Type B pancreatic cell (in vitro differentiated cells): ENCODE results near the gene TP53I11. TPM values are rescaled to one million over a fixed set of nuclear protein-coding genes. Genes with fewer than 3 reads are reported as not detected.
A peak's percentile ranks its signal among the peaks of the same experiment; 100 is the strongest.

Experiments
- DNase-seq: peaks from one replicate; pipeline ENCODE4 v3.0.0; 2021; ENCODE audit warnings: mixed read lengths; ENCODE audit not compliant: unreplicated experiment; ENCODE audit errors: extremely low spot score
- H3K27ac Mint-ChIP-seq: 2 replicates; pipeline ENCODE4 v1.8.0; 2021; ENCODE audit warnings: mild to moderate bottlenecking, mixed read lengths
- H3K27me3 Mint-ChIP-seq: 2 replicates; pipeline ENCODE4 v1.8.0; 2021; ENCODE audit warnings: mixed read lengths
- H3K36me3 Mint-ChIP-seq: 2 replicates; pipeline ENCODE4 v1.8.0; 2021; ENCODE audit warnings: mixed read lengths
- H3K4me1 Mint-ChIP-seq: one replicate; pipeline ENCODE4 v1.8.0; 2021; ENCODE audit warnings: mixed read lengths; ENCODE audit not compliant: unreplicated experiment
- H3K4me3 Mint-ChIP-seq: 2 replicates; pipeline ENCODE4 v1.8.0; 2021; ENCODE audit warnings: mild to moderate bottlenecking, mixed read lengths
- H3K9me3 Mint-ChIP-seq: 2 replicates; pipeline ENCODE4 v1.8.0; 2021; ENCODE audit warnings: mixed read lengths
- CTCF ChIP-seq: fragments of 200-600 bp; sonication (generic); conservative IDR thresholded peaks from 2 replicates; pipeline ENCODE4 v1.5.0; 2021; ENCODE audit warnings: antibody characterized with exemption, mild to moderate bottlenecking
- total RNA-seq: library from RNA; stranded (reverse); gene quantifications from 2 replicates; pipeline ENCODE4 v1.2.1, GENCODE V29; 2021; ENCODE audit warnings: low replicate concordance

Gene TP53I11
- total RNA-seq, 1 donor from 2014 or later, result 72.4 TPM

GRCh38 chr11:44977493-44977984, 26.9 kb upstream of the TP53I11 start:
- H3K27ac Mint-ChIP-seq, result no peak overlapping the region
- DNase-seq, result no peak
- H3K4me3 Mint-ChIP-seq, result no peak overlapping the region
- no peaks in the 10 kb centered on the region for H3K9me3 Mint-ChIP-seq
- H3K27me3 Mint-ChIP-seq, result peaks cover under 1% of the 10 kb centered on the region
- no peaks in the 10 kb centered on the region for H3K36me3 Mint-ChIP-seq
- TF ChIP-seq CTCF, result peak; percentile 60
- peaks cover 34% of the 10 kb centered on the region for H3K4me1 Mint-ChIP-seq

- no peak overlapping the region for H3K27ac Mint-ChIP-seq
- H3K36me3 Mint-ChIP-seq, result no peaks in the 10 kb centered on the region
- H3K9me3 Mint-ChIP-seq, result no peaks in the 10 kb centered on the region
- DNase-seq, result no peak
- H3K4me1 Mint-ChIP-seq, result peaks cover 32% of the 10 kb centered on the region
- TF ChIP-seq CTCF, result no peak
- H3K27me3 Mint-ChIP-seq, result peaks cover 3% of the 10 kb centered on the region
- H3K4me3 Mint-ChIP-seq, result no peak overlapping the region
These were observed 25.9 kb upstream of the TP53I11 start for GRCh38 chr11:44976576-44976975.

GRCh38 chr11:44974402-44975000, 23.8 kb upstream of the TP53I11 start:
- no peak overlapping the region for H3K27ac Mint-ChIP-seq
- peaks cover 3% of the 10 kb centered on the region for H3K27me3 Mint-ChIP-seq
- TF ChIP-seq CTCF, result no peak
- no peaks in the 10 kb centered on the region for H3K36me3 Mint-ChIP-seq
- H3K4me1 Mint-ChIP-seq, result peaks cover 31% of the 10 kb centered on the region
- no peak overlapping the region for H3K4me3 Mint-ChIP-seq
- H3K9me3 Mint-ChIP-seq, result no peaks in the 10 kb centered on the region
- no peak for DNase-seq

- Mint-ChIP-seq H3K27ac (no peak overlapping the region), H3K36me3 (no peaks in the 10 kb centered on the region), H3K9me3 (no peaks in the 10 kb centered on the region), H3K27me3 (peaks cover 3% of the 10 kb centered on the region), H3K4me1 (peaks cover 25% of the 10 kb centered on the region), H3K4me3 (no peak overlapping the region)
- DNase-seq, result no peak
- TF ChIP-seq CTCF, result no peak
These were observed 23.1 kb upstream of the TP53I11 start for GRCh38 chr11:44973632-44974401.

- H3K4me1 Mint-ChIP-seq, result peaks cover 24% of the 10 kb centered on the region
- no peak for TF ChIP-seq CTCF
- no peaks in the 10 kb centered on the region for H3K9me3 Mint-ChIP-seq
- peaks cover 3% of the 10 kb centered on the region for H3K27me3 Mint-ChIP-seq
- no peaks in the 10 kb centered on the region for H3K36me3 Mint-ChIP-seq
- no peak for DNase-seq
- H3K27ac Mint-ChIP-seq, result peak overlapping the region; percentile 47
- no peak overlapping the region for H3K4me3 Mint-ChIP-seq
These were observed 22.2 kb upstream of the TP53I11 start for GRCh38 chr11:44972746-44973435.
